Measurements from ENCODE around the gene PLCH1.

GRCh38 chr3:155404486-155404885 lies 340.4 kb downstream of the PLCH1 start:
- TF ChIP-seq CTCF (IDR thresholded peaks at IDR 0.05; ENCODE audit: borderline replicate concordance, extremely low read depth, low read length, poor library complexity, severe bottlenecking) (no peak), EZH2 (IDR thresholded peaks at IDR 0.05; ENCODE audit: borderline replicate concordance, low read depth, low read length, severe bottlenecking) (no peak)

All from DND-41 (cell line).